Gastroesophageal sphincter (tissue), 2 donors: ENCODE results near the gene IFT74.

ENCODE experiments used
- EP300 ChIP-seq: sonication (generic); formaldehyde crosslinking; IDR thresholded peaks from one replicate; pipeline ENCODE4 v1.6.1; 2017; ENCODE audit warnings: antibody characterized with exemption, mild to moderate bottlenecking
- POLR2AphosphoS5 ChIP-seq: sonication (generic); formaldehyde crosslinking; IDR thresholded peaks from one replicate; pipeline ENCODE4 v1.6.1; 2017; ENCODE audit warnings: antibody characterized with exemption

DNA sequence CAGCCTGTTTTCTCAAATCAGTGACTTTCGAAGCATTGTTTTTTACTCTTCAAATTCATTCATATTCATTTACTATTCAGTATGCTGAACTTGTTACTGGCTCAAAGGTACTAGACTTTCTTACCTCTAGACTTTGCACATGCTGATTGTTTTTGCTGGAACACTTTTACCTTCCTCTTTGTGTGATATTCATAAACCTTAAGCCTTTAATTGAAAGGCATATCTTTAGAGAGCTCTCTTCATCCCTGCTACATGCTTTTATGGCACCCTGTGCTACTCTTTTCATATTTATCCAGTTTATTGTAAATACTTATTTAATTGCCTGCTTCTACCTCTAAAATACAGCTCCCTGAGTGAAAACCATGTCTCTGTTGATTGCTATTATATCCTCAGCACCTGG is 97.9 kb downstream of the IFT74 start:
- TF ChIP-seq POLR2AphosphoS5 (no peak), EP300 (no peak)
